ENCODE results near the gene DNAH8. TPM values are rescaled to one million over a fixed set of nuclear protein-coding genes. Genes with fewer than 3 reads are reported as not detected.

DNAH8 gene
- total RNA-seq, 1 donor from 2014 or later, result 0.07 TPM

- no peak for DNase-seq (ENCODE audit: low read depth, low spot score)
These were observed 81.7 kb downstream of the DNAH8 start for GRCh38 chr6:38796850-38797249.

- no peak for DNase-seq (ENCODE audit: low read depth, low spot score)
These were observed 82.3 kb downstream of the DNAH8 start for GRCh38 chr6:38797391-38797790.

GRCh38 chr6:38799529-38800184, 84.5 kb downstream of the DNAH8 start:
- no peak for DNase-seq (ENCODE audit: low read depth, low spot score)

- DNase-seq (ENCODE audit: low read depth, low spot score), result no peak
These were observed 86.2 kb downstream of the DNAH8 start for GRCh38 chr6:38801305-38801704.

GRCh38 chr6:38802497-38802896, 87.4 kb downstream of the DNAH8 start:
- DNase-seq (ENCODE audit: low read depth, low spot score), result no peak

- DNase-seq (ENCODE audit: low read depth, low spot score), result no peak
These were observed 88.0 kb downstream of the DNAH8 start for GRCh38 chr6:38803129-38803528.

GRCh38 chr6:38804358-38804757, 89.2 kb downstream of the DNAH8 start:
- DNase-seq (ENCODE audit: low read depth, low spot score), result no peak

- DNase-seq (ENCODE audit: low read depth, low spot score), result no peak
These were observed 90.1 kb downstream of the DNAH8 start for GRCh38 chr6:38805127-38805655.

GRCh38 chr6:38805692-38806091, 90.6 kb downstream of the DNAH8 start:
- no peak for DNase-seq (ENCODE audit: low read depth, low spot score)

GRCh38 chr6:38806271-38806670, 91.2 kb downstream of the DNAH8 start:
- no peak for DNase-seq (ENCODE audit: low read depth, low spot score)

GRCh38 chr6:38806833-38807232, 91.7 kb downstream of the DNAH8 start:
- no peak for DNase-seq (ENCODE audit: low read depth, low spot score)

- no peak for DNase-seq (ENCODE audit: low read depth, low spot score)
These were observed 92.9 kb downstream of the DNAH8 start for GRCh38 chr6:38808039-38808438.

GRCh38 chr6:38813041-38813823, 98.1 kb downstream of the DNAH8 start:
- no peak for DNase-seq (ENCODE audit: low read depth, low spot score)

- no peak for DNase-seq (ENCODE audit: low read depth, low spot score)
These were observed 99.7 kb downstream of the DNAH8 start for GRCh38 chr6:38814761-38815160.

GRCh38 chr6:38815250-38815649, 100.1 kb downstream of the DNAH8 start:
- DNase-seq (ENCODE audit: low read depth, low spot score), result no peak

- no peak for DNase-seq (ENCODE audit: low read depth, low spot score)
These were observed 103.6 kb downstream of the DNAH8 start for GRCh38 chr6:38818691-38819090.

GRCh38 chr6:38822963-38823362, 107.9 kb downstream of the DNAH8 start:
- no peak for DNase-seq (ENCODE audit: low read depth, low spot score)

- no peak for DNase-seq (ENCODE audit: low read depth, low spot score)
These were observed 109.3 kb downstream of the DNAH8 start for GRCh38 chr6:38824243-38824894.

- no peak for DNase-seq (ENCODE audit: low read depth, low spot score)
These were observed 111.9 kb downstream of the DNAH8 start for GRCh38 chr6:38827024-38827423.

GRCh38 chr6:38831865-38832264, 116.8 kb downstream of the DNAH8 start:
- DNase-seq (ENCODE audit: low read depth, low spot score), result no peak

GRCh38 chr6:38833320-38833719, 118.2 kb downstream of the DNAH8 start:
- DNase-seq (ENCODE audit: low read depth, low spot score), result no peak

GRCh38 chr6:38836585-38836984, 121.5 kb downstream of the DNAH8 start:
- DNase-seq (ENCODE audit: low read depth, low spot score), result no peak

All from pulmonary artery endothelial cell (primary cell).